Ascending aorta (tissue), 2 donors: Measurements from ENCODE around the gene ZNF615. TPM values are rescaled to one million over a fixed set of nuclear protein-coding genes. Genes with fewer than 3 reads are reported as not detected.
"Not testable (repeated sequence)": the region's sequence is repeated elsewhere in the genome, so short reads cannot be mapped to it uniquely, and the experiment has no call there.

Experiments
- DNase-seq, 2 donors: peaks; one replicate each; pipeline ENCODE4 v3.0.0-alpha.2; 2019; ENCODE audit warnings: low spot score in 2 of 2
- H3K27ac ChIP-seq, 2 donors: fragments of 200-600 bp; sonication (generic); one replicate each; pipeline ENCODE4 v1.5.1; 2016 to 2017; ENCODE audit warnings: mild to moderate bottlenecking in 1 of 2
- H3K27me3 ChIP-seq: fragments of 200-600 bp; sonication (generic); one replicate; pipeline ENCODE4 v1.5.1; 2017
- H3K36me3 ChIP-seq, 2 donors: fragments of 200-600 bp; sonication (generic); one replicate each; pipeline ENCODE4 v1.5.1; 2016
- H3K4me1 ChIP-seq, 2 donors: fragments of 200-600 bp; sonication (generic); one replicate each; pipeline ENCODE4 v1.5.1; 2016 to 2017; ENCODE audit warnings: mild to moderate bottlenecking in 1 of 2
- H3K4me3 ChIP-seq, 2 donors: fragments of 200-600 bp; sonication (generic); one replicate each; pipeline ENCODE4 v1.5.1; 2016 to 2017; ENCODE audit warnings: mild to moderate bottlenecking in 1 of 2
- H3K9me3 ChIP-seq, 2 donors: fragments of 200-600 bp; sonication (generic); one replicate each; pipeline ENCODE4 v1.5.1; 2016
- CTCF ChIP-seq, 3 experiments: fragments of 200-600 bp in 2 of 3; fragments of 450-650 bp in 1 of 3; sonication (generic) in 2 of 3; IDR thresholded peaks; one replicate each; pipeline ENCODE4 v1.5.1; 2016 to 2019; ENCODE audit warnings: antibody characterized with exemption in 3 of 3, mild to moderate bottlenecking in 1 of 3, moderate library complexity in 1 of 3
- intact Hi-C: fragments of 100-400 bp; cut with DNase I; formaldehyde crosslinking; loops from one replicate; pipeline ENCODE4 v1.15.1; 2023
- total RNA-seq: library from RNA; depleted of rRNA; stranded (reverse); fragments of >200 nt; gene quantifications from one replicate; pipeline ENCODE4 v1.1.0, GENCODE V29; 2016

The ZNF615 gene
- 11.7 TPM for total RNA-seq

DNA sequence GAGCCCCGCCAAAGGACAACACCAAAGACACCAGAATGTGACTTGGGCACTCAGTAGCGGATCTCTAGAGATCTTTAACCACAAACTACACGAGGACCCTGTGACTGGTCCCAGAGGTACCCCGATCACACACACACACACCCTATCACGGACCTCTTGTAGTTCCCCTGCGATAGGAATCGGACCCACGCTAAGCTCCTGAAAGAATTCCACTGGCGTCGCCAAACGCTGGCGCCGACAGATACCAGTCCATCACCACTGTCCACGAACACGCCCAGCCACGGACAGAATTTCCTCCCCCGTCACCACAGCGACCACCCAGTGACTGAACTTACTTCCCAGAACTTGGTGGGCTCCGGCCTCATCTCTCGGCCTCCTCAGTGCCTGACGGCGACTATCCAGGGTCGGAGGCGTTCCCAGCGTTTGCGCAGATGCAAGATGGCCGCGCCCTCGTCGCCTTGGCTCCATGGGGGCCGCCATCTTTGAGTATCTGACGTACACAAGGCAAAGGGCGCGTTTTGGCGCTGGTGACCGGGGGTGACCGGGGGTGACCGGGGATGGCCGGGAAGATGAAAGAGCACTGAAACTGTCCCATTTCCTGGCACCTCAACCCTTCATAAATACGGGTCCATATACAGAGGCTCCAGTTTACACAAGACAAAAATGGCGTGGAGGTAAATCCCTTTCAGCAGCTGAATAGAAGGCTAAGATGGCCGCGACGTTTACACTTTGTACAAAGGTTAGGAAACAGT, at the start of gene ZNF615:
Gene ZNF615, minus strand, starts transcription at position 406 of the 752 bp plus-strand sequence. CDS start 4,500 bp downstream, outside the sequence.
- H3K4me1 ChIP-seq, result peaks cover 0 to 5% of the 10 kb centered on the region in 2 donors
- peak within 1 kb of the TSS; percentile 73 to 83 for H3K27ac ChIP-seq
- intact Hi-C loops, result loop anchor here (2.0 to 10.0 kb wide), 2 partner anchors 21 to 303 kb away; partner anchors contain the start of gene ZNF614

GRCh38 chr19:52056480-52056879, 48.5 kb upstream of the ZNF615 start:
- intact Hi-C loops, H3K4me3 ChIP-seq, H3K27ac ChIP-seq, H3K27me3 ChIP-seq, H3K4me1 ChIP-seq, DNase-seq: not testable (repeated sequence)
- Histone ChIP-seq H3K36me3 (peaks cover 2 to 21% of the 10 kb centered on the region in 2 donors), H3K9me3 (peaks cover 61 to 99% of the 10 kb centered on the region in 2 donors)

More for the DNA sequence above, at the start of gene ZNF615:
- Histone ChIP-seq H3K27me3 (no peaks in the 10 kb centered on the region), H3K4me3 (peak within 1 kb of the TSS; percentile 68 to 77), H3K36me3 (peaks cover 20 to 21% of the 10 kb centered on the region in 2 donors), H3K9me3 (peaks cover 16 to 56% of the 10 kb centered on the region in 2 donors)
- TF ChIP-seq CTCF (IDR thresholded peaks at IDR 0.05), result no peak
- peak; percentile 53 to 93 for DNase-seq

DNA sequence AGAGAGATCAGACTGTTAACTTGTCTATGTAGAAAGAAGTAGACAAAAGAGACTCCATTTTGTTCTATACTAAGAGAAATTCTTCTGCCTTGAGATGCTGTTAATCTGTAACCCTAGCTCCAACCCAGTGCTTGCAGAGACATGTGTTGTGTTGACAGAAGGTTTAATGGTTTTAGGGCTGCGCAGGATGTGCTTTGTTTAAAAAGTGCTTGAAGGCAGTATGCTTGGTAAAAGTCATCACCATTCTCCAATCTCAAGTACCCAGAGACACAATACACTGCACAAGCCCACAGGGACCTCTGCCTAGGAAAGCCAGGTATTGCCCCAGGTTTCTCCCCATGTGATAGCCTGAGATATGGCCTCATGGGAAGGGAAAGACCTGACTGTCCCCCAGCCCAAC, 43.7 kb upstream of the ZNF615 start:
- H3K36me3 ChIP-seq, H3K4me3 ChIP-seq, intact Hi-C loops, DNase-seq, H3K4me1 ChIP-seq, H3K27ac ChIP-seq, H3K27me3 ChIP-seq: not testable (repeated sequence)
- peaks cover 20 to 62% of the 10 kb centered on the region in 2 donors for H3K9me3 ChIP-seq

- H3K36me3 ChIP-seq, result peaks cover 19 to 32% of the 10 kb centered on the region in 2 donors
- H3K27me3 ChIP-seq, result no peaks in the 10 kb centered on the region
- TF ChIP-seq CTCF (IDR thresholded peaks at IDR 0.05), result no peak
- H3K9me3 ChIP-seq, result peaks cover 15 to 58% of the 10 kb centered on the region in 2 donors
- intact Hi-C loops, result loop anchor here (1.0 to 2.0 kb wide), 2 partner anchors 21 to 62 kb away; partner anchors contain the start of genes ZNF350 and ZNF614
- DNase-seq, result peak; percentile 78 to 97
- peak within 1 kb of the TSS; percentile 59 to 69 for H3K4me3 ChIP-seq
- peak within 1 kb of the TSS; percentile 90 to 95 for H3K27ac ChIP-seq
- no peaks in the 10 kb centered on the region for H3K4me1 ChIP-seq
These were observed 40.8 kb upstream of the ZNF615 start, which contains the start of gene ZNF432 for GRCh38 chr19:52048555-52049501. Gene ZNF432 (minus strand): TSS chr19:52048838. CDS start chr19:52046868, 1,970 bp downstream.

GRCh38 chr19:52039169-52039568, 31.2 kb upstream of the ZNF615 start:
- Histone ChIP-seq H3K27ac (no peak overlapping the region), H3K36me3 (peaks cover 88 to 93% of the 10 kb centered on the region in 2 donors), H3K4me1 (no peaks in the 10 kb centered on the region), H3K27me3 (no peaks in the 10 kb centered on the region), H3K4me3 (no peak overlapping the region), H3K9me3 (peaks cover 71 to 93% of the 10 kb centered on the region in 2 donors)
- no peak for DNase-seq
- intact Hi-C loops, result no loop called here
- no peak for TF ChIP-seq CTCF (IDR thresholded peaks at IDR 0.05)

GRCh38 chr19:52034051-52034728, 26.2 kb upstream of the ZNF615 start:
- H3K27ac ChIP-seq, result no peak overlapping the region
- no peak for DNase-seq
- no peaks in the 10 kb centered on the region for H3K27me3 ChIP-seq
- intact Hi-C loops, result no loop called here
- H3K36me3 ChIP-seq, result peaks cover 56 to 64% of the 10 kb centered on the region in 2 donors
- no peaks in the 10 kb centered on the region for H3K4me1 ChIP-seq
- no peak for TF ChIP-seq CTCF (IDR thresholded peaks at IDR 0.05)
- peaks cover 84 to 93% of the 10 kb centered on the region in 2 donors for H3K9me3 ChIP-seq
- H3K4me3 ChIP-seq, result peak overlapping the region in 1 of 2 donors; percentile 5
